Stomach (tissue), 9 donors: ENCODE data around the gene THOC6. TPM values are rescaled to one million over a fixed set of nuclear protein-coding genes. Genes with fewer than 3 reads are reported as not detected.

ENCODE experiments used
- DNase-seq, 2 donors: peaks; one replicate each; pipeline versions ENCODE4 v3.0.0 to v3.0.0-alpha.2; 2013 to 2019
- H3K27ac ChIP-seq, 5 donors: fragments of 200-600 bp in 4 of 5; sonication (generic) in 4 of 5; one replicate each; pipeline ENCODE4 v1.5.1; 2013 to 2019; ENCODE audit warnings: mild to moderate bottlenecking in 1 of 5, moderate library complexity in 1 of 5
- H3K27me3 ChIP-seq, 3 donors: fragments of 200-600 bp; sonication (generic); one replicate each; pipeline ENCODE4 v1.5.1; 2017 to 2019; ENCODE audit warnings: mixed run types in 1 of 3
- H3K36me3 ChIP-seq, 4 donors: fragments of 200-600 bp; sonication (generic); 1 replicate in 3 of 4; 2 replicates in 1 of 4; pipeline ENCODE4 v1.5.1; 2016 to 2019
- H3K4me1 ChIP-seq, 4 donors: fragments of 200-600 bp; sonication (generic); one replicate each; pipeline ENCODE4 v1.5.1; 2016 to 2019
- H3K4me3 ChIP-seq, 4 donors: fragments of 200-600 bp; sonication (generic) in 3 of 4; one replicate each; pipeline ENCODE4 v1.5.1; 2016 to 2019; ENCODE audit warnings: mild to moderate bottlenecking in 1 of 4
- H3K9me3 ChIP-seq, 4 donors: fragments of 200-600 bp; sonication (generic); one replicate each; pipeline ENCODE4 v1.5.1; 2016 to 2019
- CTCF ChIP-seq, 7 experiments: fragments of 450-650 bp in 4 of 7; fragments of 200-600 bp in 3 of 7; sonication (generic) in 3 of 7; IDR thresholded peaks; one replicate each; pipeline ENCODE4 v1.5.1; 2016 to 2019; ENCODE audit warnings: antibody characterized with exemption in 7 of 7, control low read depth in 2 of 7, mild to moderate bottlenecking in 1 of 7
- EP300 ChIP-seq: sonication (generic); formaldehyde crosslinking; IDR thresholded peaks from one replicate; pipeline ENCODE4 v1.6.1; 2017; ENCODE audit warnings: antibody characterized with exemption
- POLR2A ChIP-seq, 4 donors: fragments of 450-650 bp; IDR thresholded peaks; one replicate each; pipeline ENCODE4 v1.6.1; 2016; ENCODE audit warnings: antibody characterized with exemption in 4 of 4, control low read depth in 2 of 4, mild to moderate bottlenecking in 1 of 4, moderate library complexity in 1 of 4
- POLR2AphosphoS5 ChIP-seq, 3 donors: sonication (generic); formaldehyde crosslinking; IDR thresholded peaks; one replicate each; pipeline ENCODE4 v1.6.1; 2016; ENCODE audit warnings: antibody characterized with exemption in 3 of 3
- WGBS, 5 donors: extraction: QIAGEN DNeasy Blood & Tissue Kit in 3 of 5; methylation state at CpG; one replicate each; pipeline versions ENCODE4 v1.1.5 to v1.1.7; 2013 to 2018; 5-methylcytosine and 5-hydroxymethylcytosine counted together
- intact Hi-C: fragments of 100-400 bp; cut with DNase I; formaldehyde crosslinking; loops from one replicate; pipeline ENCODE4 v1.15.1; 2023; ENCODE audit warnings: low total_unique reads
- polyA plus RNA-seq, 3 donors: library from polyadenylated mRNA; stranded (reverse); fragments of 200-250 nt; gene quantifications; one replicate each; pipeline ENCODE4 v1.2.3, GENCODE V29; 2013
- total RNA-seq, 5 donors: library from RNA; depleted of rRNA; stranded (reverse); fragments of >200 nt; gene quantifications; one replicate each; pipeline versions ENCODE4 v1.1.0 to v1.2.3, GENCODE V29; 2014 to 2016
- donor health status: healthy with polysubstance abuse.
- donor health status: Bipolar disorder and iron deficiency.
- donor health status: healthy.

THOC6 gene
- total and polyA plus RNA-seq, 8 donors, result 10.5 to 97.9 (median 22.3) TPM; not detected in 1

GRCh38 chr16:3047387-3047720 lies 23.5 kb downstream of the THOC6 start:
- WGBS, 5 donors, result 11 to 22% (median 13%) methylated on average over 4 to 13 of the region's 13 CpGs
- no peaks in the 10 kb centered on the region for H3K9me3 ChIP-seq
- intact Hi-C loops, result no loop called here
- peak overlapping the region in 1 of 5 donors; percentile 73 for H3K27ac ChIP-seq
- no peaks in the 10 kb centered on the region for H3K36me3 ChIP-seq
- H3K4me1 ChIP-seq, result peaks cover 23 to 27% (median 25%) of the 10 kb centered on the region in 4 donors
- peak overlapping the region in 1 of 4 donors; percentile 57 for H3K4me3 ChIP-seq
- peaks cover 19 to 97% (median 71%) of the 10 kb centered on the region in 3 donors for H3K27me3 ChIP-seq
- TF ChIP-seq CTCF (IDR thresholded peaks at IDR 0.05) (no peak), POLR2AphosphoS5 (IDR thresholded peaks at IDR 0.05) (no peak)
- DNase-seq, result no peak

- H3K27me3 ChIP-seq, result peaks cover 13 to 71% (median 48%) of the 10 kb centered on the region in 3 donors
- peak overlapping the region in 1 of 5 donors; percentile 48 for H3K27ac ChIP-seq
- H3K4me3 ChIP-seq, result peak overlapping the region in 2 of 4 donors; percentile 16 to 25
- H3K9me3 ChIP-seq, result no peaks in the 10 kb centered on the region
- peaks cover 0 to 12% (median 0%) of the 10 kb centered on the region in 4 donors for H3K36me3 ChIP-seq
- peaks cover 22 to 31% (median 23%) of the 10 kb centered on the region in 4 donors for H3K4me1 ChIP-seq
- DNase-seq, result no peak
- WGBS, 5 donors, result 74 to 85% (median 83%) methylated on average over 19 to 26 of the region's 26 CpGs
- no peak for TF ChIP-seq POLR2A (IDR thresholded peaks at IDR 0.05)
- TF ChIP-seq EP300, result no peak
- TF ChIP-seq POLR2AphosphoS5 (IDR thresholded peaks at IDR 0.05), result no peak
- no peak for TF ChIP-seq CTCF (IDR thresholded peaks at IDR 0.05)
- intact Hi-C loops, result no loop called here
Observed at GRCh38 chr16:3049921-3050481, 26.2 kb downstream of the THOC6 start.

DNA sequence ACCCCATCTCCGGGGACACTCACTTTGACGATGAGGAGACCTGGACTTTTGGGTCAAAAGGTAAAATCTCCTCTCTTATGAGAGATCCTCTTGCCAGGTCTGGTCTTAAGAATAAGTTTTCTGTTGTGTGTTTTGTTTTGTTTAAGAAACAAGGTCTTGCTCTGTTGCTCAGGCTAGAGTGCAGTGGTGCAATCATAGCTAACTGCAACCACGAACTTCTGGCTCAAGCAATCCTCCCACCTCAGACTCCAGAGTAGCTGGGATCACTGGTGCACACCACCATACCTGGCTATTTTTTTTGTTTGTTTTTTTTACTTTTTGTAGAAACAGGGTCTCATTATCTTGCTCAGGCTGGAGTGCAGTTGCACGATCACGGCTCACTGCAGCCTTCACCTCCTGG lies 26.7 kb downstream of the THOC6 start:
- Histone ChIP-seq H3K27me3 (peaks cover 12 to 66% (median 44%) of the 10 kb centered on the region in 3 donors), H3K9me3 (no peaks in the 10 kb centered on the region), H3K27ac (peak overlapping the region in 2 of 5 donors; percentile 20 to 59), H3K4me1 (peaks cover 17 to 31% (median 19%) of the 10 kb centered on the region in 4 donors), H3K4me3 (peak overlapping the region in 2 of 4 donors; percentile 16 to 25), H3K36me3 (peaks cover 0 to 12% (median 0%) of the 10 kb centered on the region in 4 donors)
- no peak for DNase-seq
- TF ChIP-seq EP300, result no peak
- TF ChIP-seq POLR2AphosphoS5 (IDR thresholded peaks at IDR 0.05), result no peak
- no peak for TF ChIP-seq CTCF (IDR thresholded peaks at IDR 0.05)
- TF ChIP-seq POLR2A (IDR thresholded peaks at IDR 0.05), result no peak
- intact Hi-C loops, result no loop called here
- 65 to 76% (median 68%) methylated on average over 5 of the region's 5 CpGs for WGBS, 5 donors

DNA sequence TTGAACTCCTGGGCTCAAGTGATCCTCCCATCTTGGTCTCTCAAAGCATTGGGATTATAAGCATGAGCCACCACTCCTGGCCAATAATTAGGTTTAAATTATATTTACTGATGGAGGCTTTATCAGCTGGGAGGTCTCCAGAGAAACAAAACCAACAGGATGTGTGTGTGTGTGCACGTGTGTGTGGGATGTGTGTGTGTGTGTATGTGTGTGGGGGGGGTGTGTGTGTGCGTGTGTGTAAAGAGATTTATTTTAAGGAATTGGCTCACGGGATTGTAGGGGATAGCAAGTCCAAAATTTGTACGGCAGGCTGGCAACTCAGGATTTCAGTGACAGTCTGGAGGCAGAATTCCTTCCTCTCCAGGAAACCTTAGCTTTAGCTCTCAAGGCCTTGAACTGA lies 27.2 kb downstream of the THOC6 start:
- Histone ChIP-seq H3K36me3 (peaks cover 0 to 12% (median 0%) of the 10 kb centered on the region in 4 donors), H3K4me3 (peak overlapping the region in 1 of 4 donors; percentile 25), H3K27ac (peak overlapping the region in 2 of 5 donors; percentile 20 to 59), H3K9me3 (no peaks in the 10 kb centered on the region), H3K4me1 (peaks cover 11 to 29% (median 13%) of the 10 kb centered on the region in 4 donors), H3K27me3 (peaks cover 6 to 61% (median 38%) of the 10 kb centered on the region in 3 donors)
- DNase-seq, result no peak
- 16 to 36% (median 20%) methylated on average over 4 of the region's 4 CpGs for WGBS, 5 donors
- intact Hi-C loops, result no loop called here
- no peak for TF ChIP-seq POLR2A (IDR thresholded peaks at IDR 0.05)
- no peak for TF ChIP-seq CTCF (IDR thresholded peaks at IDR 0.05)
- no peak for TF ChIP-seq POLR2AphosphoS5 (IDR thresholded peaks at IDR 0.05)
- no peak for TF ChIP-seq EP300
